ENCODE measurements around the gene SPOCK1.

The SPOCK1 gene

GRCh38 chr5:137379555-137380286 is 119.4 kb downstream of the SPOCK1 start:
- Histone ChIP-seq H3K9me3 (ENCODE audit: control insufficient read depth, low read length) (peaks cover 5% of the 10 kb centered on the region), H2BK12ac (ENCODE audit: low read length in 2 of 2) (no peak overlapping the region), H3K9ac (ENCODE audit: low read length) (no peak overlapping the region), H3K4me1 (ENCODE audit: control insufficient read depth, insufficient read depth, low read depth, low read length) (no peaks in the 10 kb centered on the region), H3K27me3 (ENCODE audit: control insufficient read depth in 1 of 2, insufficient read depth in 1 of 2, low read length in 2 of 2) (no peaks in the 10 kb centered on the region), H3K27ac (ENCODE audit: low read length, poor library complexity, severe bottlenecking) (no peak overlapping the region), H3K4me2 (ENCODE audit: low read length, poor library complexity, severe bottlenecking) (no peak overlapping the region), H3K36me3 (ENCODE audit: control insufficient read depth in 1 of 2, insufficient read depth in 2 of 2, low read depth in 1 of 2, low read length in 2 of 2) (peaks cover 0 to 5% of the 10 kb centered on the region in 2 experiments), H2BK120ac (ENCODE audit: low read depth, low read length) (no peak overlapping the region), H3K18ac (ENCODE audit: low read depth in 1 of 2, low read length in 2 of 2) (no peak overlapping the region), H3K79me1 (replicated peaks; ENCODE audit: low read length, poor library complexity, severe bottlenecking) (no peaks in the 10 kb centered on the region), H2BK15ac (ENCODE audit: low read depth, poor library complexity, severe bottlenecking) (no peak overlapping the region), H3K4ac (ENCODE audit: low read depth in 1 of 2, low read length in 2 of 2) (no peak overlapping the region), H2AK5ac (ENCODE audit: low read length, severe bottlenecking) (no peak overlapping the region), H3K4me3 (ENCODE audit: insufficient read depth in 1 of 2, low read depth in 1 of 2, low read length in 2 of 2) (no peak overlapping the region), H3K14ac (ENCODE audit: low read length in 2 of 2) (no peak overlapping the region), H3K23ac (ENCODE audit: low read length in 2 of 2) (no peak overlapping the region), H4K91ac (ENCODE audit: low read length) (no peak overlapping the region), H2BK5ac (ENCODE audit: low read depth, low read length, poor library complexity, severe bottlenecking) (no peak overlapping the region), H2AFZ (ENCODE audit: low read depth, low read length) (no peak overlapping the region), H4K8ac (ENCODE audit: low read length) (no peak overlapping the region)
- DNase-seq, result no peak
- WGBS, result 55% methylated on average over 3 of the region's 5 CpGs

- Histone ChIP-seq H2BK5ac (ENCODE audit: low read depth, low read length, poor library complexity, severe bottlenecking) (no peak overlapping the region), H2BK15ac (ENCODE audit: low read depth, poor library complexity, severe bottlenecking) (no peak overlapping the region), H3K23ac (ENCODE audit: low read length in 2 of 2) (no peak overlapping the region), H3K4me3 (ENCODE audit: insufficient read depth in 1 of 2, low read depth in 1 of 2, low read length in 2 of 2) (no peak overlapping the region), H3K79me1 (replicated peaks; ENCODE audit: low read length, poor library complexity, severe bottlenecking) (no peaks in the 10 kb centered on the region), H3K36me3 (ENCODE audit: control insufficient read depth in 1 of 2, insufficient read depth in 2 of 2, low read depth in 1 of 2, low read length in 2 of 2) (peaks cover 0 to 12% of the 10 kb centered on the region in 2 experiments), H2AK5ac (ENCODE audit: low read length, severe bottlenecking) (no peak overlapping the region), H3K14ac (ENCODE audit: low read length in 2 of 2) (no peak overlapping the region), H3K4ac (ENCODE audit: low read depth in 1 of 2, low read length in 2 of 2) (no peak overlapping the region), H3K18ac (ENCODE audit: low read depth in 1 of 2, low read length in 2 of 2) (no peak overlapping the region), H3K9me3 (ENCODE audit: control insufficient read depth, low read length) (no peaks in the 10 kb centered on the region), H3K4me2 (ENCODE audit: low read length, poor library complexity, severe bottlenecking) (no peak overlapping the region), H2BK120ac (ENCODE audit: low read depth, low read length) (no peak overlapping the region), H3K27me3 (ENCODE audit: control insufficient read depth in 1 of 2, insufficient read depth in 1 of 2, low read length in 2 of 2) (no peaks in the 10 kb centered on the region), H2AFZ (ENCODE audit: low read depth, low read length) (no peak overlapping the region), H4K91ac (ENCODE audit: low read length) (no peak overlapping the region), H3K9ac (ENCODE audit: low read length) (no peak overlapping the region), H4K8ac (ENCODE audit: low read length) (no peak overlapping the region), H2BK12ac (ENCODE audit: low read length in 2 of 2) (no peak overlapping the region), H3K4me1 (ENCODE audit: control insufficient read depth, insufficient read depth, low read depth, low read length) (no peaks in the 10 kb centered on the region), H3K27ac (ENCODE audit: low read length, poor library complexity, severe bottlenecking) (no peak overlapping the region)
- WGBS, result 54% methylated on average over 10 of the region's 11 CpGs
- no peak for DNase-seq
Measured at GRCh38 chr5:137375741-137376526, 123.2 kb downstream of the SPOCK1 start.

GRCh38 chr5:137374110-137374714 is 124.9 kb downstream of the SPOCK1 start:
- Histone ChIP-seq H3K4me3 (ENCODE audit: insufficient read depth in 1 of 2, low read depth in 1 of 2, low read length in 2 of 2) (no peak overlapping the region), H3K4me1 (ENCODE audit: control insufficient read depth, insufficient read depth, low read depth, low read length) (no peaks in the 10 kb centered on the region), H3K36me3 (ENCODE audit: control insufficient read depth in 1 of 2, insufficient read depth in 2 of 2, low read depth in 1 of 2, low read length in 2 of 2) (peaks cover 0 to 12% of the 10 kb centered on the region in 2 experiments), H3K27ac (ENCODE audit: low read length, poor library complexity, severe bottlenecking) (no peak overlapping the region), H3K9me3 (ENCODE audit: control insufficient read depth, low read length) (no peaks in the 10 kb centered on the region), H3K14ac (ENCODE audit: low read length in 2 of 2) (no peak overlapping the region), H3K18ac (ENCODE audit: low read depth in 1 of 2, low read length in 2 of 2) (no peak overlapping the region), H2AFZ (ENCODE audit: low read depth, low read length) (no peak overlapping the region), H2BK12ac (ENCODE audit: low read length in 2 of 2) (no peak overlapping the region), H2BK5ac (ENCODE audit: low read depth, low read length, poor library complexity, severe bottlenecking) (no peak overlapping the region), H4K8ac (ENCODE audit: low read length) (no peak overlapping the region), H3K79me1 (replicated peaks; ENCODE audit: low read length, poor library complexity, severe bottlenecking) (no peaks in the 10 kb centered on the region), H3K4me2 (ENCODE audit: low read length, poor library complexity, severe bottlenecking) (no peak overlapping the region), H3K27me3 (ENCODE audit: control insufficient read depth in 1 of 2, insufficient read depth in 1 of 2, low read length in 2 of 2) (no peaks in the 10 kb centered on the region), H2BK15ac (ENCODE audit: low read depth, poor library complexity, severe bottlenecking) (no peak overlapping the region), H4K91ac (ENCODE audit: low read length) (no peak overlapping the region), H2AK5ac (ENCODE audit: low read length, severe bottlenecking) (no peak overlapping the region), H3K4ac (ENCODE audit: low read depth in 1 of 2, low read length in 2 of 2) (no peak overlapping the region), H3K9ac (ENCODE audit: low read length) (no peak overlapping the region), H3K23ac (ENCODE audit: low read length in 2 of 2) (no peak overlapping the region), H2BK120ac (ENCODE audit: low read depth, low read length) (no peak overlapping the region)
- 67% methylated on average over 7 of the region's 7 CpGs for WGBS
- no peak for DNase-seq

- Histone ChIP-seq H2BK12ac (ENCODE audit: low read length in 2 of 2) (no peak overlapping the region), H3K23ac (ENCODE audit: low read length in 2 of 2) (no peak overlapping the region), H2AK5ac (ENCODE audit: low read length, severe bottlenecking) (no peak overlapping the region), H3K4me3 (ENCODE audit: insufficient read depth in 1 of 2, low read depth in 1 of 2, low read length in 2 of 2) (no peak overlapping the region), H3K79me1 (replicated peaks; ENCODE audit: low read length, poor library complexity, severe bottlenecking) (no peaks in the 10 kb centered on the region), H4K8ac (ENCODE audit: low read length) (no peak overlapping the region), H2BK15ac (ENCODE audit: low read depth, poor library complexity, severe bottlenecking) (no peak overlapping the region), H3K4ac (ENCODE audit: low read depth in 1 of 2, low read length in 2 of 2) (no peak overlapping the region), H3K27me3 (ENCODE audit: control insufficient read depth in 1 of 2, insufficient read depth in 1 of 2, low read length in 2 of 2) (no peaks in the 10 kb centered on the region), H4K91ac (ENCODE audit: low read length) (no peak overlapping the region), H2BK120ac (ENCODE audit: low read depth, low read length) (no peak overlapping the region), H3K9me3 (ENCODE audit: control insufficient read depth, low read length) (no peaks in the 10 kb centered on the region), H2AFZ (ENCODE audit: low read depth, low read length) (no peak overlapping the region), H3K14ac (ENCODE audit: low read length in 2 of 2) (no peak overlapping the region), H3K4me2 (ENCODE audit: low read length, poor library complexity, severe bottlenecking) (no peak overlapping the region), H3K27ac (ENCODE audit: low read length, poor library complexity, severe bottlenecking) (no peak overlapping the region), H3K4me1 (ENCODE audit: control insufficient read depth, insufficient read depth, low read depth, low read length) (no peaks in the 10 kb centered on the region), H3K36me3 (ENCODE audit: control insufficient read depth in 1 of 2, insufficient read depth in 2 of 2, low read depth in 1 of 2, low read length in 2 of 2) (peaks cover 0 to 18% of the 10 kb centered on the region in 2 experiments), H3K9ac (ENCODE audit: low read length) (no peak overlapping the region), H2BK5ac (ENCODE audit: low read depth, low read length, poor library complexity, severe bottlenecking) (no peak overlapping the region), H3K18ac (ENCODE audit: low read depth in 1 of 2, low read length in 2 of 2) (no peak overlapping the region)
- WGBS, result no CpG with 5 or more reads among the region's 2 CpGs
- no peak for DNase-seq
Measured at GRCh38 chr5:137372773-137373160, 126.4 kb downstream of the SPOCK1 start.
